IgD-negative memory B cell (primary cell): ENCODE results near the gene ESYT3. TPM values are rescaled to one million over a fixed set of nuclear protein-coding genes. Genes with fewer than 3 reads are reported as not detected.
"Not testable (repeated sequence)": the region's sequence is repeated elsewhere in the genome, so short reads cannot be mapped to it uniquely, and the experiment has no call there.

Experiments used
- H3K27ac Mint-ChIP-seq, 3 donors: one replicate each; pipeline ENCODE4 v1.8.0; 2020 to 2022; ENCODE audit warnings: mild to moderate bottlenecking in 3 of 3, mixed read lengths in 3 of 3, moderate library complexity in 1 of 3
- H3K27me3 Mint-ChIP-seq: one replicate; pipeline ENCODE4 v1.8.0; 2021; ENCODE audit warnings: mixed read lengths
- H3K36me3 Mint-ChIP-seq: one replicate; pipeline ENCODE4 v1.8.0; 2020; ENCODE audit warnings: mild to moderate bottlenecking, mixed read lengths
- H3K4me1 Mint-ChIP-seq, 3 donors: one replicate each; pipeline ENCODE4 v1.8.0; 2020 to 2022; ENCODE audit warnings: mixed read lengths in 3 of 3, mild to moderate bottlenecking in 1 of 3
- H3K4me3 Mint-ChIP-seq, 4 donors: one replicate each; pipeline ENCODE4 v1.8.0; 2020 to 2022; ENCODE audit warnings: mild to moderate bottlenecking in 4 of 4, mixed read lengths in 4 of 4, moderate library complexity in 3 of 4
- H3K9me3 Mint-ChIP-seq, 3 donors: one replicate each; pipeline ENCODE4 v1.8.0; 2020 to 2021; ENCODE audit warnings: mixed read lengths in 3 of 3, mild to moderate bottlenecking in 1 of 3
- polyA plus RNA-seq: library from polyadenylated mRNA; unstranded; fragments of 300-500 nt; fragmentation: Illumina TruSeq; gene quantifications from one replicate; pipeline ENCODE4 v1.2.3, GENCODE V29; 2021

ESYT3 gene
- polyA plus RNA-seq, 1 donor from 2014 or later: 0.05 TPM

DNA sequence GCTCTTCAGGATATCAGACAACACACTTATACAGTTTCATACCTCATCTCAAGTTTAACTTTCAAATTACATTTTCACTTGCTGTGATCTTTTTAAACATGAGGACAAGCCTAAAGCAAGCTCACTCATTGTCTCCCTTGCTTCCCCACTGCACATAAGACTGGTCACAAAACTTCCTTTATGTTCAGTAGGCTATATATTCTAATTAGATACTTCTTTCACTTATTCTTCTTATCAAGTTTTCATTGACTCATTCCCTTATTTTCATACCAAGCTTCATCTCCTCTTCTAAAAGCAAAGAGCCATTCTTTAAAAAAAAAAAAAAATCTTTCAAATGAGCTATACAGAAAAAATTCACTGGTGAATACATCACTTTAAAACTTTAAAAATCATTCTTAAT lies 62.6 kb downstream of the ESYT3 start:
- Mint-ChIP-seq H3K36me3 (peaks cover 3% of the 10 kb centered on the region), H3K27me3 (no peaks in the 10 kb centered on the region), H3K4me3 (no peak overlapping the region), H3K4me1 (no peaks in the 10 kb centered on the region), H3K9me3 (peaks cover 0 to 1% (median 0%) of the 10 kb centered on the region in 3 donors), H3K27ac (no peak overlapping the region)

GRCh38 chr3:138497851-138498250 lies 63.4 kb downstream of the ESYT3 start:
- Mint-ChIP-seq H3K4me3 (no peak overlapping the region), H3K9me3 (peaks cover 0 to 1% (median 0%) of the 10 kb centered on the region in 3 donors), H3K27me3 (no peaks in the 10 kb centered on the region), H3K4me1 (no peaks in the 10 kb centered on the region), H3K27ac (no peak overlapping the region), H3K36me3 (peaks cover 3% of the 10 kb centered on the region)

GRCh38 chr3:138498991-138499390 lies 64.6 kb downstream of the ESYT3 start:
- Mint-ChIP-seq H3K36me3 (peaks cover 3% of the 10 kb centered on the region), H3K9me3 (peaks cover 0 to 1% (median 0%) of the 10 kb centered on the region in 3 donors), H3K27ac (no peak overlapping the region), H3K4me3 (no peak overlapping the region), H3K4me1 (no peaks in the 10 kb centered on the region), H3K27me3 (no peaks in the 10 kb centered on the region)

DNA sequence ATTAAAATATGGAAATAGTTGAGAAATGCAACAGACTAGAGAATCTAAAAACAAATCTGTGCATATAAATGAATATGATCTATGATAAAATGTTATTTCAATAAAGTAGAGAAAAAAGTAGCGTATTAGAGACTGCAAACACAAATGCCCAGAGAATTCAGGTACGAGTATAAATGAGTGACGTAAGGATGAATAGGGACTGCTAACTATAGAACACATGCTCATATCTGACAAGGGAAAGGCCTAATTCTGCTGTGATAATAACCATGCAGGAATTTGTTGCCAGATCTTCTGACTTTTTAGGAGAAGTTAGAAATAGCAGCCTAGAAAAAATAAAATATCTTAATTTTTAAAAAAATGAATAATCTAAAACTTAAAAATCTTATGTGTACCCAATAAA lies 73.1 kb downstream of the ESYT3 start:
- Mint-ChIP-seq H3K9me3 (no peaks in the 10 kb centered on the region), H3K27ac (no peak overlapping the region), H3K4me1 (no peaks in the 10 kb centered on the region), H3K4me3 (no peak overlapping the region), H3K36me3 (peaks cover 16% of the 10 kb centered on the region), H3K27me3 (no peaks in the 10 kb centered on the region)

GRCh38 chr3:138509586-138509985 lies 75.2 kb downstream of the ESYT3 start:
- Mint-ChIP-seq H3K27me3 (no peaks in the 10 kb centered on the region), H3K4me1 (no peaks in the 10 kb centered on the region), H3K36me3 (peaks cover 12% of the 10 kb centered on the region), H3K4me3 (no peak overlapping the region), H3K9me3 (no peaks in the 10 kb centered on the region), H3K27ac (no peak overlapping the region)

DNA sequence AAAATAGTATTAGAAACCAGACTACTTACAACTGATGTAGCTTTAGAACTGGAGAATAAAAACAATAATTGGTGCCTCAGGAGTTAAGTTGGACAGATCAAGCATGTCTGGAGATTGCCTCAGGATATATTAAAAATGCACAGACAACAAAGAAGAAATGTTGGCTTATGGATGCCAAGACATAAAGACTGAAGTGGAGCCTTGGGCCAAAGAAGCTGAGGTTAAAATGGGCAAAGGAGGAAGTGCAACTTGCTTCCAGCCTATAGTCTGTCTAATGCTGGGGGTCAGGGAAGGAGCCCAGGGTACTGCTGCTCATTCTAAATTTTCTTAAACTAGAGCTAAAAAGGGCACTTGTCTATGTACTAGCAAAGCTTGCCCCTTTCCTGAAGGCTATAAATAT lies 77.5 kb downstream of the ESYT3 start:
- Mint-ChIP-seq H3K4me3 (no peak overlapping the region), H3K9me3 (peaks cover 0 to 2% (median 0%) of the 10 kb centered on the region in 3 donors), H3K27me3 (no peaks in the 10 kb centered on the region), H3K27ac (no peak overlapping the region), H3K4me1 (no peaks in the 10 kb centered on the region), H3K36me3 (peaks cover 10% of the 10 kb centered on the region)

DNA sequence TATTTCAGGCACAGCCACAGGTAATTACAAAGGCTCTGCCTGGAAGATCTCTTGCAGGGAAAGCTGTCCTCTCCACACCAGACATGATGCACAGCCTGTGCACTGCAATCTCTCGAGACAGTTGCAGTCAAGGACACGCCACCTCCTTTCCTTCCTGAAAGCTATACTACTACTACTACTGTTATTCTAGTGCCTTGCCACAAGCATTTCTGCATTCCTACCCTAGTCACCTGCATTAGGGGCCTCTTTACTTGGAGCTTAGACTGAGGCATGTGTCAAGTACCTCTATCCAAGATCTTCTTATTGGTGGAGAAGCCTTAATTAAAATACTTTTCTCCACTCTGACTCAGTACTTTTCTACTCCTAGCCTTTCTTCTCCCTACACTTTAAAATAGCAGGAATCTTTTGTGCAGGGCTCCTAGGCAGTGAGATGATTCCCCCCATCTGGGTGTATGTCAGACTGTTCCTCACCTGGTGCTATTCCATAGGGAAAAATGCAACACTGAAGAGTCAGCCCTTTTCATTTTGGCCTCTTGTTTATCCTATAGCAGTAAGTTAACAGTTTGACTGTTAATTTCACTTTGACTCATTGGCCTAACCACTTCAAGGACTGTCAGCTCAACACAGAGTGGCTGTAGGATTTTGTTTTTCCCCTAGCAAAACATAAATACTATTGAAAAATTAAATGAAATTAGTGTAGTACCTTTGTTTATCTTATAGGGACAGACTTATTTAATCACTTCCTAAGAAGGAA lies 78.9 kb downstream of the ESYT3 start:
- H3K36me3 Mint-ChIP-seq: peaks cover 13% of the 10 kb centered on the region
- no peak overlapping the region for H3K4me3 Mint-ChIP-seq
- H3K4me1 Mint-ChIP-seq: no peaks in the 10 kb centered on the region
- H3K27me3 Mint-ChIP-seq: no peaks in the 10 kb centered on the region
- H3K9me3 Mint-ChIP-seq: peaks cover 0 to 2% (median 0%) of the 10 kb centered on the region in 3 donors
- H3K27ac Mint-ChIP-seq: no peak overlapping the region

GRCh38 chr3:138521445-138521844 lies 87.0 kb downstream of the ESYT3 start:
- H3K4me1 Mint-ChIP-seq, H3K27ac Mint-ChIP-seq, H3K27me3 Mint-ChIP-seq, H3K4me3 Mint-ChIP-seq, H3K9me3 Mint-ChIP-seq: not testable (repeated sequence)
- H3K36me3 Mint-ChIP-seq: peaks cover 20% of the 10 kb centered on the region

Other genes with a start within 250 kb of the ESYT3 start
- 42.6 TPM for gene ARMC8, start 247.3 kb upstream of the ESYT3 start, polyA plus RNA-seq
- gene NME9, start 104.8 kb upstream of the ESYT3 start, polyA plus RNA-seq: 0.29 TPM
- gene MRAS, start 86.0 kb upstream of the ESYT3 start, polyA plus RNA-seq: not detected
- gene CEP70, start 159.6 kb downstream of the ESYT3 start, polyA plus RNA-seq: 6.1 TPM
- 14.3 TPM for gene FAIM, start 174.2 kb downstream of the ESYT3 start, polyA plus RNA-seq